GM23248 (cell line): Measurements from ENCODE around the gene GRAMD1B. TPM values are rescaled to one million over a fixed set of nuclear protein-coding genes. Genes with fewer than 3 reads are reported as not detected.

Experiments
- DNase-seq: peaks from one replicate; pipeline ENCODE4 v3.0.0-alpha.2; 2015
- H2AFZ ChIP-seq: fragments of 200-600 bp; sonication (generic); 2 replicates; pipeline ENCODE4 v1.6.1; 2016; ENCODE audit warnings: antibody characterized with exemption
- H3F3A ChIP-seq: fragments of 200-600 bp; sonication (generic); 2 replicates; pipeline ENCODE4 v1.6.1; 2016; ENCODE audit warnings: mild to moderate bottlenecking, antibody characterized with exemption, mixed run types; ENCODE audit not compliant: insufficient read depth
- H3K27ac ChIP-seq: fragments of 200-600 bp; sonication (generic); 2 replicates; pipeline ENCODE4 v1.5.1; 2016; ENCODE audit warnings: mild to moderate bottlenecking
- H3K27me3 ChIP-seq: fragments of 200-600 bp; sonication (generic); replicated peaks from 2 replicates; pipeline ENCODE4 v1.6.1; 2016; ENCODE audit warnings: mild to moderate bottlenecking; ENCODE audit not compliant: insufficient read depth
- H3K36me3 ChIP-seq: fragments of 200-600 bp; sonication (generic); 2 replicates; pipeline ENCODE4 v1.6.1; 2016; ENCODE audit warnings: low read depth, mild to moderate bottlenecking
- H3K4me1 ChIP-seq: fragments of 200-600 bp; sonication (generic); 2 replicates; pipeline ENCODE4 v1.6.1; 2016; ENCODE audit warnings: mild to moderate bottlenecking; ENCODE audit not compliant: insufficient read depth
- H3K4me2 ChIP-seq: fragments of 200-600 bp; sonication (generic); one replicate; pipeline ENCODE4 v1.6.1; 2016; ENCODE audit warnings: mild to moderate bottlenecking; ENCODE audit not compliant: unreplicated experiment
- H3K4me3 ChIP-seq: fragments of 200-600 bp; sonication (generic); 2 replicates; pipeline ENCODE4 v1.5.1; 2016; ENCODE audit warnings: mild to moderate bottlenecking
- H3K79me2 ChIP-seq: fragments of 200-600 bp; sonication (generic); 2 replicates; pipeline ENCODE4 v1.6.1; 2016; ENCODE audit warnings: mild to moderate bottlenecking; ENCODE audit not compliant: insufficient read depth
- H3K9ac ChIP-seq: fragments of 200-600 bp; sonication (generic); 2 replicates; pipeline ENCODE4 v1.6.1; 2016; ENCODE audit warnings: mild to moderate bottlenecking
- H3K9me2 ChIP-seq: fragments of 200-600 bp; sonication (generic); 2 replicates; pipeline ENCODE4 v1.6.1; 2016; ENCODE audit warnings: mixed run types, mild to moderate bottlenecking, moderate library complexity; ENCODE audit not compliant: insufficient read depth
- H3K9me3 ChIP-seq: fragments of 200-600 bp; sonication (generic); one replicate; pipeline ENCODE4 v1.6.1; 2017; ENCODE audit warnings: low read depth
- H4K20me1 ChIP-seq: fragments of 200-600 bp; sonication (generic); 2 replicates; pipeline ENCODE4 v1.6.0; 2016; ENCODE audit not compliant: insufficient read depth
- EZH2 ChIP-seq: fragments of 200-600 bp; sonication (generic); IDR thresholded peaks from 2 replicates; pipeline ENCODE4 v1.6.1; 2018; ENCODE audit warnings: antibody characterized with exemption, mild to moderate bottlenecking; ENCODE audit not compliant: insufficient read depth, poor library complexity, severe bottlenecking
- EZH2phosphoT487 ChIP-seq: fragments of 200-600 bp; sonication (generic); IDR thresholded peaks from 2 replicates; pipeline ENCODE4 v1.6.1; 2018; ENCODE audit warnings: antibody characterized with exemption, moderate library complexity, mild to moderate bottlenecking, low read depth; ENCODE audit not compliant: insufficient read depth
- WGBS, 2 experiments: methylation state at CpG; one replicate each; pipeline ENCODE4 v1.1.6; 2015 to 2017; ENCODE audit warnings: low lambda C conversion rate in 2 of 2, low coverage in 1 of 2; ENCODE audit errors: missing lambda C conversion rate in 2 of 2; 5-methylcytosine and 5-hydroxymethylcytosine counted together
- in situ Hi-C: fragments of 300-500 bp; cut with MboI; formaldehyde crosslinking; loops from 2 replicates; pipeline ENCODE4 v1.15.0; 2020
- polyA plus RNA-seq: library from polyadenylated mRNA; unstranded; fragments of >200 nt; fragmentation: Nextera tagmentation; extraction: Ambion mirVana; gene quantifications from 2 replicates; pipeline ENCODE4 v1.2.1, GENCODE V29; 2016
- total RNA-seq: library from RNA; depleted of rRNA; stranded (reverse); fragments of >200 nt; shearing (Covaris generic); gene quantifications from 2 replicates; pipeline ENCODE4 v1.2.3, GENCODE V29; 2014

The GRAMD1B gene
- total and polyA plus RNA-seq, 2 experiments from 2014 or later, result 4.1 to 14.8 TPM

DNA sequence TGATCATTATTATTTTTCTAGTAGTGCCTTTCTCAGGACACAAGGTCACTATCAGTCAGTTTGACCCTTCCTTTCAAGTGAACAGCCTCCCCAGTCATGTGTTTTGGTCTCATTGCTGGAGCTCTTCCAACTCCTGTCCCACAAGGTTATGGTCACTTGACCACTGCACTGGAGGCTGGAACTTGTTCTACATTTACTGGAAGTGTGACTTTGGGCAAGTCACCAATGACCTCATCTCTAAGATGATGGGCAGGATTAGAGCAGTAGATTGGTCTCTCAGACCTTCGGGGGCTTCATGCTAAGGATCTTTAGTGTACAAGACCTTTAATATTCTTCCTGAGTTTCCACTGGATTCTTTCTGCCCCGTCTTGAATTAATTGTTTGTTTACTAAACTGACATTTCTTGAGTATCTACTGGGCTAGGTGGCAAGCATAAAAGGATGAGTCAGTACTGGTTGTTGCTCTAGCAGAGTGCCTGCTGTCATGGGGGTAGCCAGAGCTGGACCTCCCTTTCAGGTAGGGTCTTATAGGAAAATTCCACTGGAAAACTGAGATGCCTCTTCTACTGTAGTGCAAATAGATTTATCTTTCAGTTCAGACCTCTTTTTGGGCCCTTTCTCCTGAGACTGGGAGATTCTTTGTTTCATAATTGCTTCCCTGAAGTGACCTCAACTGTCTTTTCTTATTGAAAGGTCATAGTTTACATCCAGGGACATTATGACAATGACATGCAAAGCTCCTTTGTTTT lies 106.8 kb downstream of the GRAMD1B start:
- no peak overlapping the region for H3K9ac ChIP-seq
- WGBS, 2 experiments, result 64% methylated on average over 2 of the region's 2 CpGs
- H3K9me2 ChIP-seq, result no peaks in the 10 kb centered on the region
- H3K27me3 ChIP-seq, result no peaks in the 10 kb centered on the region
- H3F3A ChIP-seq, result peaks cover 6% of the 10 kb centered on the region
- no peaks in the 10 kb centered on the region for H3K36me3 ChIP-seq
- H3K4me1 ChIP-seq, result peaks cover 12% of the 10 kb centered on the region
- H3K4me2 ChIP-seq, result peak overlapping the region; percentile 3
- peak; percentile 52 for DNase-seq
- H3K9me3 ChIP-seq, result no peaks in the 10 kb centered on the region
- no peak overlapping the region for H3K27ac ChIP-seq
- peaks cover 88% of the 10 kb centered on the region for H3K79me2 ChIP-seq
- in situ Hi-C loops, result no loop called here
- H3K4me3 ChIP-seq, result no peak overlapping the region
- H2AFZ ChIP-seq, result no peak overlapping the region
- no peaks in the 10 kb centered on the region for H4K20me1 ChIP-seq
- TF ChIP-seq EZH2phosphoT487 (no peak), EZH2 (no peak)

DNA sequence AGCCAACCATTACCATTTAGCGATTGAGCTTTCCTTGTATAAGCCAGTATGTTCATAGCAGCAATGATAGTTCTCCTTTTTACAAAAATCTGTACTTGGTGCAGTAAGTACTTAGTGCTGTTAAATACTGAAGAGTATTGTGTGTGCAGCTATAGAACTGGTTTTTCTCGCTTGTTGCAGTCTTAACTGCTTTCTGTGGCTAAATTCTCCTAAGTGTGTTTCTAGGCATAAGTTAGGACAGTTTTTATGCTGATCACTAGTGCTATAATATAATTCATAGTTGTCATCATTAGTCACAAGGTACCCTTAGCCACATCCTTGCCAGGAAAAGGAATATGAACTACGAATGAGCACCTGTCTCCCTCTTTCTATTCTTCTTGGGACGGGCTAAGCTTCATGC lies 107.7 kb downstream of the GRAMD1B start:
- peaks cover 8% of the 10 kb centered on the region for H3F3A ChIP-seq
- no peak for DNase-seq
- no peak for TF ChIP-seq EZH2phosphoT487
- H3K4me3 ChIP-seq, result no peak overlapping the region
- H3K79me2 ChIP-seq, result peaks cover 88% of the 10 kb centered on the region
- no peak overlapping the region for H2AFZ ChIP-seq
- H3K27ac ChIP-seq, result no peak overlapping the region
- H3K36me3 ChIP-seq, result no peaks in the 10 kb centered on the region
- peaks cover 13% of the 10 kb centered on the region for H3K4me1 ChIP-seq
- H4K20me1 ChIP-seq, result no peaks in the 10 kb centered on the region
- 90 to 95% methylated on average over 4 of the region's 4 CpGs for WGBS, 2 experiments
- in situ Hi-C loops, result no loop called here
- no peaks in the 10 kb centered on the region for H3K27me3 ChIP-seq
- H3K9ac ChIP-seq, result no peak overlapping the region
- no peaks in the 10 kb centered on the region for H3K9me3 ChIP-seq
- no peak overlapping the region for H3K4me2 ChIP-seq
- H3K9me2 ChIP-seq, result no peaks in the 10 kb centered on the region

DNA sequence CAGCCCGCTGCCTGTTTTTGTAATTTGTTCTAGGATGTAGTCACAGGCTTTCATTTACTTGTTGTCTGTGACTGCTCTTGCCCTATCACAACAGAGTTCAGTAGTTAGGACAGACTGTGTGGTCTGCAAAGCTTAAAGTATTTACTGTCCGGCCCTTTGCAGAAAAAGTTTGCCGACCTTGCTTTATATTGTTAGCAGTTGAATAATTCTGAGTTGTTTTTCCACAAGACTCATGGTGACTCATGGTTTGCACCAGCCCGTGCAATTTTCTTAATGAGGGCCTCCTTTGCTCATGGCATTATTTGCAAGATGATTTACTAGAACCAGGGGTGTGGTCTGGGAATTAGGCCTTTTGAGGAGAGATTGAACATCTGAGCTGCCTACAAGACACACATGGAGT lies 113.7 kb downstream of the GRAMD1B start:
- Histone ChIP-seq H3K4me1 (peaks cover 49% of the 10 kb centered on the region), H3K27me3 (no peaks in the 10 kb centered on the region), H3K4me3 (peak overlapping the region; percentile 49), H3K9me2 (no peaks in the 10 kb centered on the region), H3K9me3 (no peaks in the 10 kb centered on the region), H3K9ac (peak overlapping the region; percentile 47), H3K27ac (peak overlapping the region; percentile 86), H2AFZ (peak overlapping the region; percentile 24; the same call in 1 of the 2 replicates), H3K36me3 (no peaks in the 10 kb centered on the region), H3K79me2 (peaks cover 67% of the 10 kb centered on the region), H3F3A (peaks cover 53% of the 10 kb centered on the region), H3K4me2 (peak overlapping the region; percentile 65), H4K20me1 (no peaks in the 10 kb centered on the region)
- WGBS, 2 experiments, result 19 to 24% methylated on average over 4 of the region's 4 CpGs
- in situ Hi-C loops, result no loop called here
- TF ChIP-seq EZH2, result no peak
- TF ChIP-seq EZH2phosphoT487, result no peak
- DNase-seq, result peak; percentile 92

DNA sequence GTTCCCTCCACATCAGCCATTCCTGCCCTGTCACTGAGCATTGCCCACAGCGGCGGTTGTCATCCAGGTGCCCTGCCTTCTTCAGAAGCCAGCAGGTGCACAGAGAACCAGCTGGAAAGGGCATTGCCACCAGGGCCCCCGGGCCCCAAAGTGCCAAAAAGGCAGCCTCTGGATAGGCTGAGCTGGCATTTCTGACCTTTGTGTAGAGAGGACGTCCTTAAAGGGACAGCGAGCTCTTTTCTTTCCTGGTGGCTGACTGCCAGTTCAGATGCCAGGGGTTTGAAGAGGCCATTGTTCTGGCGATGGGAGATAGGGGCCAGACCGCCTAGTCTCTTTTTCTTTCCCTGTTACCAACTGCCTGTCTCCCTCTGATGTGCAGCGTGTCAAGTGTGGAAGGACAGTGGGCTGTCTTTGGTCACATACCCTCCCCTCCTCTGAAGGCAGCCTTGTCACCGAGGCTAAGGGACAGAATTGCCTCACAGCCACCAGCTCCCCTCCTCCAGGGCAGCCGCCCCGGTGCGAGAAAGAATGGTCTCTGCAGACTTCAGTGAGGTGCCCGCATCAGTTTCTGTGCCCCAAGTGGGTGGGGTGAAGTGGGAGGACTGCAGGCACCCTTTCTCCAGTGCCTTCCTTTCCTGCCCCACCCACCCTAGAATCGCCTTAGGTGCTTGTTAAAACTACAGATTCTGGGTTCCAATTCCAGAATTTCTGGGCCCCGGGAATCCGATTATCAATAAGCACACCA lies 114.7 kb downstream of the GRAMD1B start:
- Histone ChIP-seq H3K4me1 (peaks cover 53% of the 10 kb centered on the region), H3K4me3 (no peak overlapping the region), H3K27me3 (no peaks in the 10 kb centered on the region), H3K27ac (peak overlapping the region; percentile 86), H4K20me1 (no peaks in the 10 kb centered on the region), H3F3A (peaks cover 53% of the 10 kb centered on the region), H2AFZ (no peak overlapping the region), H3K79me2 (peaks cover 66% of the 10 kb centered on the region), H3K9me3 (no peaks in the 10 kb centered on the region), H3K9me2 (no peaks in the 10 kb centered on the region), H3K4me2 (no peak overlapping the region), H3K9ac (no peak overlapping the region), H3K36me3 (no peaks in the 10 kb centered on the region)
- DNase-seq, result no peak
- WGBS, 2 experiments, result 86 to 87% methylated on average over 15 to 16 of the region's 16 CpGs
- TF ChIP-seq EZH2 (no peak), EZH2phosphoT487 (no peak)
- in situ Hi-C loops, result no loop called here
